Measurements from ENCODE around the gene AKR1C4. TPM values are rescaled to one million over a fixed set of nuclear protein-coding genes. Genes with fewer than 3 reads are reported as not detected.
"Not testable (repeated sequence)": the region's sequence is repeated elsewhere in the genome, so short reads cannot be mapped to it uniquely, and the experiment has no call there.

Gene AKR1C4
- total RNA-seq, 1 experiment from 2014 or later, result not detected

DNA sequence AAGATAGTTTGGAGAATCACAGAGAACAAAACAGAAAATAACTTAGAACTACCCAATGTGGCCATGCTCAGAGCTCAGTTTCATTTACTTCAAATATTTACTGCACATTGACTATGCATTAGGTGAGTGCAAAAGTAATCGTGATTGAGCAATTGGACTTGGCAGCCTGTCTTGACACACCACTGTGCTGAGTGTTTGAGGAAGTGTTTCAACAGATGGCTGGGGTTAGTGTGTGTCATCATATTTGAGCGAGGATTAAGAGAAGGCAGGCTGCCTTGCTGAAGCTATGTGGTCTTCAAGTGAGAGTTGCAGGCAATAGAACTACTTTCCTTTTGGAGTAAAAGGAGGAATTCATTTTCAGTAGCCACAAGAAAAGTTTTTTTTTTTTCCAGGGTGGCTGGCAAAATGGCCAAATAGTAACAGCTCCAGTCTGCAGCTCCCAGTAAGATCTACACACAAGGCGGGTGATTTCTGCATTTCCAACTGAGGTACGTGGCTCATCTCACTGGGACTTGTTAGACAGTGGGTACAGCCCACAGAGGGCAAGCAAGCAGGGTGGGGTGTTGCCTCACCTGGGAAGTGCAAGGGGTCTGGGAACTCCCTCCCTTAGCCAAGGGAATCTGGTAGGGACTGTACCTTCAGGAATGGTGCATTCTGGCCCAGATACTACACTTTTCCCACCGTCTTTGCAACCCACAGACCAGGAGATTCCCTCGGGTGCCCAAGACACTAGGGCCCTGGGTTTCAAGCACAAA, 37.6 kb downstream of the AKR1C4 start:
- BruUV-seq (replicated peaks), result no TSS peak
- no peaks in the 10 kb centered on the region for H3K36me3 Mint-ChIP-seq (ENCODE audit: insufficient read depth, unreplicated experiment)
- POLR2A ChIA-PET, result interaction anchor here (0.6 to 1.5 kb wide), 3 partner anchors 13 to 56 kb away, joined by 3 to 6 read pairs (median 4); no protein-coding TSS in a partner anchor
- peaks cover 7% of the 10 kb centered on the region for H3K4me1 Mint-ChIP-seq (ENCODE audit: insufficient read depth, unreplicated experiment)
- TF ChIP-seq CTCF (IDR thresholded peaks at IDR 0.05; ENCODE audit: unreplicated experiment), result no peak
- no peak overlapping the region for H3K4me3 Mint-ChIP-seq (ENCODE audit: unreplicated experiment)
- no peak overlapping the region for H3K27ac Mint-ChIP-seq (ENCODE audit: low read depth, unreplicated experiment)
- intact Hi-C loops (cut with micrococcal nuclease), result no loop called here
- peak; percentile 96 for DNase-seq (ENCODE audit: unreplicated experiment)
- CTCF ChIA-PET, result interaction anchor here (0.6 to 1.4 kb wide), 4 partner anchors 25 to 385 kb away, joined by 3 to 8 read pairs (median 3); no protein-coding TSS in a partner anchor
- peaks cover 18% of the 10 kb centered on the region for H3K9me3 Mint-ChIP-seq (ENCODE audit: unreplicated experiment)
- no peaks in the 10 kb centered on the region for H3K27me3 Mint-ChIP-seq (ENCODE audit: insufficient read depth, unreplicated experiment)

DNA sequence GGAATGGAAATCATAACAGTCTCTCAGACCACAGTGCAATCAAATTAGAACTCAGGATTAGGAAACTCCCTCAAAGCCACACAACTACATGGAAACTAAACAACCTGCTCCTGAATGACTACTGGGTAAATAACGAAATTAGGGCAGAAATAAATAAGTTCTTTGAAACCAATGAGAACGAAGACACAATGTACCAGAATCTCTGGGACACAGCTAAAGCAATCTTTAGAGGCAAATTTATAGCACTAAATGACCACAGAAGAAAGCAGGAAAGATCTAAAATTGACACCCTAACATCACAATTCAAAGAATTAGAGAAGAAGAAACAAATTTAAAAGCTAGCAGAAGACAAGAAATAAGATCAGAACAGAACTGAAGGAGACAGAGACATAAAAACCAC, 40.9 kb downstream of the AKR1C4 start:
- H3K27me3 Mint-ChIP-seq (ENCODE audit: insufficient read depth, unreplicated experiment); intact Hi-C loops (cut with micrococcal nuclease); H3K27ac Mint-ChIP-seq (ENCODE audit: low read depth, unreplicated experiment); H3K4me1 Mint-ChIP-seq (ENCODE audit: insufficient read depth, unreplicated experiment); POLR2A ChIA-PET; H3K36me3 Mint-ChIP-seq (ENCODE audit: insufficient read depth, unreplicated experiment); BruUV-seq (replicated peaks); DNase-seq (ENCODE audit: unreplicated experiment); H3K4me3 Mint-ChIP-seq (ENCODE audit: unreplicated experiment): not testable (repeated sequence)
- CTCF ChIA-PET, result interaction anchor here (0.7 to 1.6 kb wide), 2 partner anchors 47 to 55 kb away, joined by 3 to 5 read pairs; no protein-coding TSS in a partner anchor
- H3K9me3 Mint-ChIP-seq (ENCODE audit: unreplicated experiment), result peaks cover 18% of the 10 kb centered on the region

- no peak for TF ChIP-seq CTCF (IDR thresholded peaks at IDR 0.05; ENCODE audit: unreplicated experiment)
- intact Hi-C loops (cut with micrococcal nuclease), result no loop called here
- Mint-ChIP-seq H3K36me3 (ENCODE audit: insufficient read depth, unreplicated experiment) (no peaks in the 10 kb centered on the region), H3K27me3 (ENCODE audit: insufficient read depth, unreplicated experiment) (no peaks in the 10 kb centered on the region), H3K4me1 (ENCODE audit: insufficient read depth, unreplicated experiment) (no peaks in the 10 kb centered on the region), H3K9me3 (ENCODE audit: unreplicated experiment) (peaks cover 6% of the 10 kb centered on the region), H3K27ac (ENCODE audit: low read depth, unreplicated experiment) (no peak overlapping the region), H3K4me3 (ENCODE audit: unreplicated experiment) (no peak overlapping the region)
- DNase-seq (ENCODE audit: unreplicated experiment), result no peak
- ChIA-PET POLR2A (no interaction called here), CTCF (no interaction called here)
- no TSS peak for BruUV-seq (replicated peaks)
These were observed 45.9 kb downstream of the AKR1C4 start for GRCh38 chr10:5242585-5242984.

GRCh38 chr10:5243521-5243987, 46.9 kb downstream of the AKR1C4 start:
- POLR2A ChIA-PET, result no interaction called here
- no peaks in the 10 kb centered on the region for H3K9me3 Mint-ChIP-seq (ENCODE audit: unreplicated experiment)
- no peak overlapping the region for H3K4me3 Mint-ChIP-seq (ENCODE audit: unreplicated experiment)
- TF ChIP-seq CTCF (IDR thresholded peaks at IDR 0.05; ENCODE audit: unreplicated experiment), result no peak
- intact Hi-C loops (cut with micrococcal nuclease), result no loop called here
- H3K36me3 Mint-ChIP-seq (ENCODE audit: insufficient read depth, unreplicated experiment), result no peaks in the 10 kb centered on the region
- H3K4me1 Mint-ChIP-seq (ENCODE audit: insufficient read depth, unreplicated experiment), result no peaks in the 10 kb centered on the region
- no TSS peak for BruUV-seq (replicated peaks)
- CTCF ChIA-PET, result no interaction called here
- DNase-seq (ENCODE audit: unreplicated experiment), result no peak
- H3K27ac Mint-ChIP-seq (ENCODE audit: low read depth, unreplicated experiment), result no peak overlapping the region
- no peaks in the 10 kb centered on the region for H3K27me3 Mint-ChIP-seq (ENCODE audit: insufficient read depth, unreplicated experiment)

All from MCF 10A (cell line).